ENCODE data around the gene SLC1A4. TPM values are rescaled to one million over a fixed set of nuclear protein-coding genes. Genes with fewer than 3 reads are reported as not detected.

SLC1A4 gene
- total and polyA plus RNA-seq, 2 experiments from 2014 or later = 27.4 to 51.9 TPM

GRCh38 chr2:65070856-65071255, 81.7 kb downstream of the SLC1A4 start:
- Histone ChIP-seq H3K4me1 (ENCODE audit: insufficient read depth) (peaks cover 21% of the 10 kb centered on the region), H3K36me3 (ENCODE audit: low read depth) (peaks cover 5% of the 10 kb centered on the region; the same call in 1 of the 2 replicates), H4K20me1 (ENCODE audit: insufficient read depth) (no peaks in the 10 kb centered on the region), H3K4me2 (ENCODE audit: unreplicated experiment) (peak overlapping the region; percentile 38), H3K4me3 (no peak overlapping the region), H3F3A (ENCODE audit: insufficient read depth) (peaks cover 43% of the 10 kb centered on the region), H3K9me3 (ENCODE audit: low read depth) (no peaks in the 10 kb centered on the region), H2AFZ (no peak overlapping the region), H3K9ac (peak overlapping the region; percentile 46), H3K79me2 (ENCODE audit: insufficient read depth) (peaks cover 36% of the 10 kb centered on the region), H3K27me3 (replicated peaks; ENCODE audit: insufficient read depth) (no peaks in the 10 kb centered on the region), H3K9me2 (ENCODE audit: insufficient read depth) (no peaks in the 10 kb centered on the region), H3K27ac (peak overlapping the region; percentile 77)
- in situ Hi-C loops (cut with MboI) = loop anchor here (25.0 kb wide), 1 partner anchor 491 kb away; no protein-coding TSS in a partner anchor
- TF ChIP-seq EZH2phosphoT487 (IDR thresholded peaks at IDR 0.05; ENCODE audit: insufficient read depth, low read depth) (no peak), EZH2 (IDR thresholded peaks at IDR 0.05; ENCODE audit: insufficient read depth, poor library complexity, severe bottlenecking) (no peak)
- DNase-seq = no peak
- 70 to 78% methylated on average over 6 of the region's 6 CpGs for WGBS, 2 experiments (ENCODE audit: low coverage in 1 of 2, low lambda C conversion rate in 2 of 2, missing lambda C conversion rate in 2 of 2)

GRCh38 chr2:65071499-65072180, 82.4 kb downstream of the SLC1A4 start:
- H3K9me2 ChIP-seq (ENCODE audit: insufficient read depth) = no peaks in the 10 kb centered on the region
- H2AFZ ChIP-seq = no peak overlapping the region
- WGBS, 2 experiments (ENCODE audit: low coverage in 1 of 2, low lambda C conversion rate in 2 of 2, missing lambda C conversion rate in 2 of 2) = 79 to 81% methylated on average over 14 of the region's 14 CpGs
- peak overlapping the region; percentile 77; the same call in 1 of the 2 replicates for H3K27ac ChIP-seq
- no peaks in the 10 kb centered on the region for H4K20me1 ChIP-seq (ENCODE audit: insufficient read depth)
- no peak overlapping the region for H3K4me2 ChIP-seq (ENCODE audit: unreplicated experiment)
- no peaks in the 10 kb centered on the region for H3K9me3 ChIP-seq (ENCODE audit: low read depth)
- peaks cover 23% of the 10 kb centered on the region for H3K4me1 ChIP-seq (ENCODE audit: insufficient read depth)
- peaks cover 36% of the 10 kb centered on the region for H3K79me2 ChIP-seq (ENCODE audit: insufficient read depth)
- DNase-seq = peak; percentile 46
- H3K9ac ChIP-seq = peak overlapping the region; percentile 46; the same call in 1 of the 2 replicates
- TF ChIP-seq EZH2phosphoT487 (IDR thresholded peaks at IDR 0.05; ENCODE audit: insufficient read depth, low read depth) (no peak), EZH2 (IDR thresholded peaks at IDR 0.05; ENCODE audit: insufficient read depth, poor library complexity, severe bottlenecking) (no peak)
- in situ Hi-C loops (cut with MboI) = loop anchor here (25.0 kb wide), 1 partner anchor 491 kb away; no protein-coding TSS in a partner anchor
- H3F3A ChIP-seq (ENCODE audit: insufficient read depth) = peaks cover 44% of the 10 kb centered on the region
- H3K27me3 ChIP-seq (replicated peaks; ENCODE audit: insufficient read depth) = no peaks in the 10 kb centered on the region
- H3K36me3 ChIP-seq (ENCODE audit: low read depth) = peaks cover 5% of the 10 kb centered on the region; the same call in 1 of the 2 replicates
- no peak overlapping the region for H3K4me3 ChIP-seq

- Histone ChIP-seq H3K27me3 (replicated peaks; ENCODE audit: insufficient read depth) (no peaks in the 10 kb centered on the region), H3K9ac (no peak overlapping the region), H2AFZ (no peak overlapping the region), H3K79me2 (ENCODE audit: insufficient read depth) (peaks cover 32% of the 10 kb centered on the region), H3K4me3 (no peak overlapping the region), H3K9me2 (ENCODE audit: insufficient read depth) (no peaks in the 10 kb centered on the region), H3K4me2 (ENCODE audit: unreplicated experiment) (no peak overlapping the region), H3F3A (ENCODE audit: insufficient read depth) (peaks cover 48% of the 10 kb centered on the region), H4K20me1 (ENCODE audit: insufficient read depth) (no peaks in the 10 kb centered on the region), H3K27ac (no peak overlapping the region), H3K9me3 (ENCODE audit: low read depth) (no peaks in the 10 kb centered on the region), H3K4me1 (ENCODE audit: insufficient read depth) (peaks cover 31% of the 10 kb centered on the region), H3K36me3 (ENCODE audit: low read depth) (peaks cover 5% of the 10 kb centered on the region; the same call in 1 of the 2 replicates)
- no peak for TF ChIP-seq EZH2phosphoT487 (IDR thresholded peaks at IDR 0.05; ENCODE audit: insufficient read depth, low read depth)
- TF ChIP-seq EZH2 (IDR thresholded peaks at IDR 0.05; ENCODE audit: insufficient read depth, poor library complexity, severe bottlenecking) = no peak
- 88 to 91% methylated on average over 19 to 20 of the region's 20 CpGs for WGBS, 2 experiments (ENCODE audit: low coverage in 1 of 2, low lambda C conversion rate in 2 of 2, missing lambda C conversion rate in 2 of 2)
- no peak for DNase-seq
- in situ Hi-C loops (cut with MboI) = loop anchor here (25.0 kb wide), 1 partner anchor 490 kb away; no protein-coding TSS in a partner anchor
Measured at GRCh38 chr2:65072181-65072970, 83.2 kb downstream of the SLC1A4 start.

Small RNA genes lying within 50 kb of the gene (small RNA-seq; reads per million reads assigned to genes)
- gene RNU6-548P (ENCODE audit: low read depth, low replicate concordance) = not detected

Other genes starting within 250 kb of the SLC1A4 start
- gene CEP68, start 67.0 kb downstream of the SLC1A4 start, total RNA-seq (2014; rRNA removed; shearing (Covaris generic)) = 5.1 and 7.3 TPM in 2 replicates
- gene CEP68, start 67.0 kb downstream of the SLC1A4 start, polyA plus RNA-seq (2016; fragmentation: Nextera tagmentation; extraction: Ambion mirVana) = 7.9 and 10.7 TPM in 2 replicates
- 119 and 120 TPM in 2 replicates for gene RAB1A, start 140.7 kb downstream of the SLC1A4 start, total RNA-seq (2014; rRNA removed; shearing (Covaris generic))
- gene RAB1A, start 140.7 kb downstream of the SLC1A4 start, polyA plus RNA-seq (2016; fragmentation: Nextera tagmentation; extraction: Ambion mirVana) = 299 and 303 TPM in 2 replicates
- 125 and 126 TPM in 2 replicates for gene ACTR2, start 238.4 kb downstream of the SLC1A4 start, total RNA-seq (2014; rRNA removed; shearing (Covaris generic))
- 160 and 161 TPM in 2 replicates for gene ACTR2, start 238.4 kb downstream of the SLC1A4 start, polyA plus RNA-seq (2016; fragmentation: Nextera tagmentation; extraction: Ambion mirVana)